GM13977 (cell line): Measurements from ENCODE around the gene SERPINE2.
"Not testable (repeated sequence)": the region's sequence is repeated elsewhere in the genome, so short reads cannot be mapped to it uniquely, and the experiment has no call there.

Experiments
- DNase-seq: peaks from one replicate; pipeline ENCODE4 v3.0.0; 2012; ENCODE audit warnings: low spot score
- in situ Hi-C: fragments of 300-500 bp; cut with MboI; formaldehyde crosslinking; loops from one replicate; pipeline ENCODE4 v1.12.0; 2022; ENCODE audit warnings: low sequenced_read_pairs, low pct_unique_long_range_greater_than_20kb, mixed read lengths, inconsistent platforms; ENCODE audit not compliant: unreplicated experiment
- TF ChIP-seq, protein P1 (sequence below): IDR thresholded peaks from 2 replicates; pipeline ENCODE4 v1.5.1; 2012; ENCODE audit warnings: mild to moderate bottlenecking, control low read depth; ENCODE audit not compliant: insufficient read depth; ENCODE audit errors: extremely low read depth, missing control alignments

The SERPINE2 gene

DNA sequence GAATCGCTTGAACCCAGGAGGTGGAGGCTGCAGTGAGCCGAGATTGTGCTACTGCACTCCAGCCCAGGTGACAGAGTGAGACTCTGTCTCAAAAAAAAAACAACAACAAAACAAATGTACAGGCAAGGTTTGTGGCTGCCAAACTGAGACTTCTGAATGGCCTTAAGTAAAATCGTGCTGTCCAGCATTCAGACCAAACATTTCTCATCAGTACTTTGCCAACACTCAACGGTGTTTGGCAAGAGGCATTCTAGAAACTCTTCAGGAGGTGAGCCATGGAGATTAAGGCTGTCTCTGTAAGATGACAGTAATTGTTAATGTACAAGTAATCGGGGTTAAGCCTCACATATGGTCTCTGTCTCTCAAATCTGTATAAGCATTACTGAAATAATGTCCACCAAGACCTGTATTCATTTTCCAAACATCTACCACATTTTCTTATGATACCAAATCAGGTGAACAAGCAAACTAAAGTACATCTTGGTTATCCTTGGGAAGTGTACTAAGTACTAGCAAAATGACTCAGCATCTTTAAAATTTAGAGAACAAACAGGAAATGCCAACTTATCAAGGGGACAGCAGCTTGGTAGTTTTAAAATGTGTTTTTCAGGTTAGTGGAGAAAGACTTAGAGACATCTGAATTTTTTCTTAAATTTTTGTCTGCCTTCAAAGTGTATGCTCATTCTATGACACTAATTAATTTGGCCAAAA lies 29.3 kb downstream of the SERPINE2 start:
- in situ Hi-C loops, result no loop called here
- TF ChIP-seq, protein P1, sequence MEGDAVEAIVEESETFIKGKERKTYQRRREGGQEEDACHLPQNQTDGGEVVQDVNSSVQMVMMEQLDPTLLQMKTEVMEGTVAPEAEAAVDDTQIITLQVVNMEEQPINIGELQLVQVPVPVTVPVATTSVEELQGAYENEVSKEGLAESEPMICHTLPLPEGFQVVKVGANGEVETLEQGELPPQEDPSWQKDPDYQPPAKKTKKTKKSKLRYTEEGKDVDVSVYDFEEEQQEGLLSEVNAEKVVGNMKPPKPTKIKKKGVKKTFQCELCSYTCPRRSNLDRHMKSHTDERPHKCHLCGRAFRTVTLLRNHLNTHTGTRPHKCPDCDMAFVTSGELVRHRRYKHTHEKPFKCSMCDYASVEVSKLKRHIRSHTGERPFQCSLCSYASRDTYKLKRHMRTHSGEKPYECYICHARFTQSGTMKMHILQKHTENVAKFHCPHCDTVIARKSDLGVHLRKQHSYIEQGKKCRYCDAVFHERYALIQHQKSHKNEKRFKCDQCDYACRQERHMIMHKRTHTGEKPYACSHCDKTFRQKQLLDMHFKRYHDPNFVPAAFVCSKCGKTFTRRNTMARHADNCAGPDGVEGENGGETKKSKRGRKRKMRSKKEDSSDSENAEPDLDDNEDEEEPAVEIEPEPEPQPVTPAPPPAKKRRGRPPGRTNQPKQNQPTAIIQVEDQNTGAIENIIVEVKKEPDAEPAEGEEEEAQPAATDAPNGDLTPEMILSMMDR, result no peak
- DNase-seq, result no peak

DNA sequence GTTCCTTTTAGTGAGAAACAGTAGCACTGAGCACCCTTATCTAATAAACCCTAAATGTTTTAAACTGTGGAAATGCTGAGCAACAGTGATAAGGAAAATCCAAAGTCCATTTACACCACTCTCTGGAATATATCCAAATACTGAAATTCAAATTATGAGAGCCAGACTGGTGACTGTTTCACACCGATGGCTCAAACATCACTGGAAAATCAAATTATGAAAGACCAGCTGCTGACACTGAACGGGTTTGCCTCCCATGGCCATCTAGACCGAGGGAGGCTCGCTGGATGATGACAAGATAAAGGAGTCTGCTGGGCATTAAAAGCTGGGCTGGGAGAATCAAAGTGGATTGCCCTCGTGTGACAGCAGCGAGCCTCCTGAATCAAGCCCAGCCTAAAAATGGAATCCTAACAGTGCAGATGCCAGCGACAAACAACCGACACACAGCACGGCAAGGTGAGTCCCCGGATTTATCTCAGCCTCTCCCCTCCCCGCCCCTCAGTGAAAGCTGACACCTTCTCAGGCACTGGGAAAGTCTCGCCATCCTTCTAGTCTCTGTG lies 30.3 kb downstream of the SERPINE2 start:
- in situ Hi-C loops, result no loop called here
- no peak for DNase-seq
- TF ChIP-seq, protein P1, result no peak

DNA sequence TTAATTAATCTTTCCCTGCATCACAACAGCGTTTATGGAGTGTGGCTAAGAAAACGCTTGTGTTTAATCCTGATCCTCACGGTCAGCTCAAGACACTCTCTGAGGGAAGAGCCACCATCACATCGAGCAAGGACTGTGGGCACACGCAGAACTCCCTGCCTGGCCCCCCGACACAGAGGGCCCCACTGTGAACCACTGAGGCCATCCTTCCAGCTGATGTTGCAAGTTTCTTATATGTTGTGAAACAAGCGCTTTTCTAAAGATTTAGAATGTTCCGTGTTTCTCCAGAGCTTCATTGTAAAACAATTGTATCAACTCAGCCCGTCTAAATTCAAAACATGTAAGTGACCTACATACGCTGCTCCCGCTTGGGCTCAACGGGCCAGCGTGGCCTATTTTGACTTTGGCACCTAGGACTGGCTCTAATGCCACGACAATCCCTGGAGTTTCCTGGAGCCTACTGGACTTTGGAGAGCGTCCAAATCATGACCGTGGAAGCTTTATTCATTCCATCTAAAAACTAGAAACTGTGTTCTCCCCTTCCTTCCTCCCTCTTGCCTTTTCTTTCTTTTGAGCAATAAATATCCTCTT lies 34.9 kb downstream of the SERPINE2 start:
- TF ChIP-seq, protein P1, result no peak
- DNase-seq, result no peak
- in situ Hi-C loops, result no loop called here

DNA sequence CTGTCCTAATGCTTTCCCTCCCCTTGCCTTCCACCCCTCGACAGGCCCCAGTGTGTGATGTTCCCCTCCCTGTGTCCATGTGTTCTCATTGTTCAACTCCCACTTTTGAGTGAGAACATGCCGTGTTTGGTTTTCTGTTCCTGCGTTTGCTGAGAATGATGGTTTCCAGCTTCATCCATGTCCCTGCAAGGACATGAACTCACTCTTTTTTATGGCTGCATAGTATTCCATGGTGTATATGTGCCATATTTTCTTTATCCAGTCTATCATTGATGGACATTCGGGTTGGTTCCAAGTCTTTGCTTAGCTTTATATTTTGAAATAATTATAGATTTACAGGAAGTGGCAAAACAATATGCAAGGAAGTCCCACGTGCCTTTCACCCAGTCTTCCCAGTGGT lies 38.4 kb downstream of the SERPINE2 start:
- DNase-seq, in situ Hi-C loops: not testable (repeated sequence)

DNA sequence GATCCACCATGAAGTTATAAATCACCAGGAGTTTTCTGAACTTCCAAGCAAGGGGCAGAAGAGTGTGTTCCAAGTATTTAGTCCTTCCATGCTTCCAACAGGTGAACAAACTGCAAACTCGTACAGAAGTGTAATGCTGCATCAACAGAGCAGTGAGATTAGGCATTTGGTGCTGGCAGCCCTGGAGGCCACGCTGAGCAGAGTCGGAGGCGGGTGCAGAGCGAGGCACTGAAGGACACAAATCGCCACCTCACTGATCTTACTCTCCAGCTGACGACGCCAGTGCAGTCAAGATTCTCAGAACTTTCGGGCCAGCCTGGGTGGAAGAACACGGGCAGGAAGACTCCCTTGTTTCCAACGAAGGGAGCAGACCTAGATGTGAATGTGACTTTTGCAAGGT lies 39.2 kb downstream of the SERPINE2 start:
- in situ Hi-C loops, result loop anchor here (25.0 kb wide), 1 partner anchor 262 kb away; no protein-coding TSS in a partner anchor
- TF ChIP-seq, protein P1, result no peak

DNA sequence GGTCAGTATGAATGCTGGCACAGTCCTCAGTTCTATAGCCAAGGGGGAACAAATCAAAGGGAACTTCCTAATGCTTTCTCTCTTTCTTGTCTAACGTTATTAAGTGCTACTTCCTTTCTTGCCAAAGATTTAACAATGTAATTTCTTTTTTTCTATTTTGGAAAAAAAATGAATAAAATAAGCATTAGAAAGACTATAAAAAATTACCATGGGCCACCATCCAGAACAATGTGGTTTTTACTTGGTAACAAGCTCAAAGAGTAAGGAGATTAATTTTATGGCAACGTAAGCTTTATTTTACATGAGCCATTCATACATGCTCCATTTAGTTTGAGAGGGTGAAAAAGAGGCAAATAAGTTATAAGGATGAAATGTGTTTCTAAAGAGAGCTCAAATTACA lies 40.1 kb downstream of the SERPINE2 start:
- no peak for DNase-seq
- in situ Hi-C loops, result loop anchor here (25.0 kb wide), 1 partner anchor 263 kb away; no protein-coding TSS in a partner anchor
- TF ChIP-seq, protein P1, result no peak

More for the DNA sequence above, 39.2 kb downstream of the SERPINE2 start:
- no peak for DNase-seq

DNA sequence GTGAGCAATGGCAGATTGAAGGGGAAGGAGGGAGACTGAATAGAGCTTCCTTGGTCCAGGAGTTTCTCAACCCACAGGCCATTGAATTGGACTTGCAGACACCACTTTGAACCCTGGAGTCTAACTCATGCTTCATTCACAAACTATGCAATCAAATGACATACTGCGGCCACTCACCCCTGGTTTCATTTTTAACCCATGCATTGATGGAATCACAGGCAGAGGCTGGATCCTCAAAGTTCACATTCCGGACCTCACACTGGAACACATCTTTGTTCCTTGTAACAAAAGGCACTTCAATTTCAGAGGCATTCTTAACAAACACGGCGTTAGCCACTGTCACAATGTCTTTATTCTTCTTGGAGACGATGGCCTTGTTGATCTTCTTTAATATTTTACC lies 41.1 kb downstream of the SERPINE2 start:
- TF ChIP-seq, protein P1, result no peak
- DNase-seq, result no peak
- in situ Hi-C loops, result loop anchor here (25.0 kb wide), 1 partner anchor 264 kb away; no protein-coding TSS in a partner anchor
